ENCODE measurements around the gene PTOV1. TPM values are rescaled to one million over a fixed set of nuclear protein-coding genes. Genes with fewer than 3 reads are reported as not detected.

Gene PTOV1
- total RNA-seq, 1 experiment from 2014 or later: 67.8 TPM

DNA sequence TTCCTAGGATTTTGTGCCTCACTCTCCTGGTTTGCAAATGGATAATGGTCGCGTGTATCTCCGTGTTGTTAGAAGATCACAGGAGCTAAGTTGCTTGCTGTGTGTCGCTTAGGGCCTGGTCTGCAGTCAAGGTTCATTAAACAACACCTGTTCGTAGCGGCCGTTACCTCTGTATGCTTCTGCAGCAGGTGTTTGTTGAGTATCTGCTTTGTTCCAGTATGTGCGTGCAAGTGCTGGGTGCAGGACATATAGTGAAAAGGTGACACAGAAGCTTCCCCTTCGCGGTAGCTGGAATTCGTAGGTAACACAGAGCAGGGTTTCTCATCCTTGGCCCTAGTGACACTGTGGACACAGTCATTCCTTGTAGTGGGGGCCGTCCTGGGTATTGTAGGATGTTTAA lies 27.5 kb upstream of the PTOV1 start:
- H2AFZ ChIP-seq (ENCODE audit: low read length): no peak overlapping the region
- no peak overlapping the region for H3K4me2 ChIP-seq (ENCODE audit: low read depth, low read length, poor library complexity, severe bottlenecking)
- H3K79me2 ChIP-seq (ENCODE audit: low read length): peaks cover 48% of the 10 kb centered on the region
- H3K9me2 ChIP-seq (replicated peaks; ENCODE audit: insufficient read depth, low read length): no peaks in the 10 kb centered on the region
- H3K9ac ChIP-seq (ENCODE audit: low read length): no peak overlapping the region
- peaks cover 15% of the 10 kb centered on the region for H3K4me1 ChIP-seq (ENCODE audit: low read length)
- no peak overlapping the region for H3K27ac ChIP-seq (ENCODE audit: low read length)
- H3K4me3 ChIP-seq (ENCODE audit: low read length): no peak overlapping the region
- H3K27me3 ChIP-seq (ENCODE audit: low read length): no peaks in the 10 kb centered on the region
- DNase-seq: no peak
- no peaks in the 10 kb centered on the region for H4K20me1 ChIP-seq (ENCODE audit: insufficient read depth, low read depth, low read length)
- no peaks in the 10 kb centered on the region for H3K9me3 ChIP-seq (ENCODE audit: low read length)
- peaks cover 23% of the 10 kb centered on the region; the same call in 1 of the 2 replicates for H3K36me3 ChIP-seq (ENCODE audit: insufficient read depth, low read length)

DNA sequence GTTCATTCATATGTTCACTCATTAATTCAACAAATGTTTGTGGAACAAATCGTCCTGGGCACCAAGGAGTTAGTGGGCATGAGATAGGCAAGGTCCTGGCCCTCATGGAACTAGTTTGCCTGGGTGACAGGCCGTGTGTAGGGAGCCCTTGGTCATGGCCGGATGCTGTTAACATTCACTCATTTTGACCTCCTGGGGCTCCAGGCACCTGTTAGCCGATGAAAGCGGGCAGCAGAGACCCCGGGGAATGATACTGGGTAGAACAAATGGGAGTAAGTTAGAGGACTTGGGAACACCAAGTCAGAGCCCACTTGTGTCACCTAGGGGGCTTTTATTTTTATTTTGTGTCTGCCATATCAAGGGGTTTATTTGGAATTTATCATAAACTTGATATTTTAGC lies 26.3 kb upstream of the PTOV1 start:
- Histone ChIP-seq H3K36me3 (ENCODE audit: insufficient read depth, low read length) (peaks cover 23% of the 10 kb centered on the region; the same call in 1 of the 2 replicates), H3K27me3 (ENCODE audit: low read length) (no peaks in the 10 kb centered on the region), H3K9ac (ENCODE audit: low read length) (no peak overlapping the region), H3K4me1 (ENCODE audit: low read length) (peaks cover 15% of the 10 kb centered on the region), H3K4me2 (ENCODE audit: low read depth, low read length, poor library complexity, severe bottlenecking) (no peak overlapping the region), H3K4me3 (ENCODE audit: low read length) (no peak overlapping the region), H3K27ac (ENCODE audit: low read length) (no peak overlapping the region), H4K20me1 (ENCODE audit: insufficient read depth, low read depth, low read length) (no peaks in the 10 kb centered on the region), H3K9me3 (ENCODE audit: low read length) (no peaks in the 10 kb centered on the region), H3K79me2 (ENCODE audit: low read length) (peaks cover 36% of the 10 kb centered on the region), H2AFZ (ENCODE audit: low read length) (no peak overlapping the region), H3K9me2 (replicated peaks; ENCODE audit: insufficient read depth, low read length) (no peaks in the 10 kb centered on the region)
- DNase-seq: no peak

GRCh38 chr19:49827034-49827433 lies 23.9 kb upstream of the PTOV1 start:
- Histone ChIP-seq H3K27ac (ENCODE audit: low read length) (no peak overlapping the region), H3K4me3 (ENCODE audit: low read length) (no peak overlapping the region), H3K4me2 (ENCODE audit: low read depth, low read length, poor library complexity, severe bottlenecking) (no peak overlapping the region), H3K9me2 (replicated peaks; ENCODE audit: insufficient read depth, low read length) (no peaks in the 10 kb centered on the region), H2AFZ (ENCODE audit: low read length) (no peak overlapping the region), H3K4me1 (ENCODE audit: low read length) (peaks cover 14% of the 10 kb centered on the region), H3K27me3 (ENCODE audit: low read length) (no peaks in the 10 kb centered on the region), H4K20me1 (ENCODE audit: insufficient read depth, low read depth, low read length) (no peaks in the 10 kb centered on the region), H3K9ac (ENCODE audit: low read length) (no peak overlapping the region), H3K79me2 (ENCODE audit: low read length) (peaks cover 19% of the 10 kb centered on the region), H3K36me3 (ENCODE audit: insufficient read depth, low read length) (peaks cover 22% of the 10 kb centered on the region; the same call in 1 of the 2 replicates), H3K9me3 (ENCODE audit: low read length) (no peaks in the 10 kb centered on the region)
- DNase-seq: no peak

GRCh38 chr19:49829200-49829599 lies 21.8 kb upstream of the PTOV1 start:
- H4K20me1 ChIP-seq (ENCODE audit: insufficient read depth, low read depth, low read length): no peaks in the 10 kb centered on the region
- no peaks in the 10 kb centered on the region for H3K27me3 ChIP-seq (ENCODE audit: low read length)
- no peak overlapping the region for H2AFZ ChIP-seq (ENCODE audit: low read length)
- no peak overlapping the region for H3K9ac ChIP-seq (ENCODE audit: low read length)
- H3K4me1 ChIP-seq (ENCODE audit: low read length): peaks cover 9% of the 10 kb centered on the region
- no peaks in the 10 kb centered on the region for H3K9me3 ChIP-seq (ENCODE audit: low read length)
- H3K4me3 ChIP-seq (ENCODE audit: low read length): no peak overlapping the region
- H3K36me3 ChIP-seq (ENCODE audit: insufficient read depth, low read length): peaks cover 18% of the 10 kb centered on the region; the same call in 1 of the 2 replicates
- no peak overlapping the region for H3K27ac ChIP-seq (ENCODE audit: low read length)
- H3K79me2 ChIP-seq (ENCODE audit: low read length): peaks cover 5% of the 10 kb centered on the region
- no peaks in the 10 kb centered on the region for H3K9me2 ChIP-seq (replicated peaks; ENCODE audit: insufficient read depth, low read length)
- no peak for DNase-seq
- no peak overlapping the region for H3K4me2 ChIP-seq (ENCODE audit: low read depth, low read length, poor library complexity, severe bottlenecking)

DNA sequence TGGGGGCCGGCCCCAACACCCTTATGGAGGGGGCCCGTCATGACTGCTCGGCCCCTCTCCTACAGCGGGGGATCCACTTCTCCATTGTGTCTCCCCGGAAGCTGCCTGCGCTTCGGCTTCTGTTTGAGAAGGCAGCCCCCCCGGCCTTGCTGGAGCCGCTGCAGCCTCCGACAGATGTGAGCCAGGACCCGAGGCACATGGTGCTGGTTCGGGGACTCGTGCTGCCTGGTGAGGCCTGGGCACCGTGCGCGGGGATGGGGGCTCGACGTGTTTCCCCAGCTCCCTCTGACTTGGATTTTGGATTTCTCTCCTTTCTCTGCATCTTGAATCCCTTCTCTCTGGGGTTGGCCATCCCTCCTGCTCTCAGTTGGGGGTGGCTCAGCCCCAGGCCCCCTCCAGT lies 21.2 kb upstream of the PTOV1 start:
- H3K9me3 ChIP-seq (ENCODE audit: low read length): no peaks in the 10 kb centered on the region
- H4K20me1 ChIP-seq (ENCODE audit: insufficient read depth, low read depth, low read length): no peaks in the 10 kb centered on the region
- H3K36me3 ChIP-seq (ENCODE audit: insufficient read depth, low read length): peaks cover 16% of the 10 kb centered on the region; the same call in 1 of the 2 replicates

GRCh38 chr19:49830766-49831165 lies 20.2 kb upstream of the PTOV1 start:
- H4K20me1 ChIP-seq (ENCODE audit: insufficient read depth, low read depth, low read length): no peaks in the 10 kb centered on the region
- no peak overlapping the region for H3K9ac ChIP-seq (ENCODE audit: low read length)
- no peak overlapping the region for H2AFZ ChIP-seq (ENCODE audit: low read length)
- H3K27ac ChIP-seq (ENCODE audit: low read length): no peak overlapping the region
- H3K79me2 ChIP-seq (ENCODE audit: low read length): no peaks in the 10 kb centered on the region; the same call in 1 of the 2 replicates
- peaks cover 9% of the 10 kb centered on the region for H3K4me1 ChIP-seq (ENCODE audit: low read length)
- H3K9me3 ChIP-seq (ENCODE audit: low read length): no peaks in the 10 kb centered on the region
- H3K36me3 ChIP-seq (ENCODE audit: insufficient read depth, low read length): peaks cover 9% of the 10 kb centered on the region; the same call in 1 of the 2 replicates
- H3K27me3 ChIP-seq (ENCODE audit: low read length): no peaks in the 10 kb centered on the region
- H3K4me3 ChIP-seq (ENCODE audit: low read length): no peak overlapping the region
- no peak overlapping the region for H3K4me2 ChIP-seq (ENCODE audit: low read depth, low read length, poor library complexity, severe bottlenecking)
- no peak for DNase-seq
- no peaks in the 10 kb centered on the region for H3K9me2 ChIP-seq (replicated peaks; ENCODE audit: insufficient read depth, low read length)

More for the DNA sequence above, 21.2 kb upstream of the PTOV1 start:
- H2AFZ ChIP-seq (ENCODE audit: low read length): no peak overlapping the region
- no peak overlapping the region for H3K9ac ChIP-seq (ENCODE audit: low read length)
- DNase-seq: no peak
- H3K4me3 ChIP-seq (ENCODE audit: low read length): no peak overlapping the region
- no peaks in the 10 kb centered on the region for H3K27me3 ChIP-seq (ENCODE audit: low read length)
- peaks cover 5% of the 10 kb centered on the region; the same call in 1 of the 2 replicates for H3K79me2 ChIP-seq (ENCODE audit: low read length)
- no peaks in the 10 kb centered on the region for H3K9me2 ChIP-seq (replicated peaks; ENCODE audit: insufficient read depth, low read length)
- no peak overlapping the region for H3K4me2 ChIP-seq (ENCODE audit: low read depth, low read length, poor library complexity, severe bottlenecking)
- H3K4me1 ChIP-seq (ENCODE audit: low read length): peaks cover 9% of the 10 kb centered on the region
- H3K27ac ChIP-seq (ENCODE audit: low read length): no peak overlapping the region

DNA sequence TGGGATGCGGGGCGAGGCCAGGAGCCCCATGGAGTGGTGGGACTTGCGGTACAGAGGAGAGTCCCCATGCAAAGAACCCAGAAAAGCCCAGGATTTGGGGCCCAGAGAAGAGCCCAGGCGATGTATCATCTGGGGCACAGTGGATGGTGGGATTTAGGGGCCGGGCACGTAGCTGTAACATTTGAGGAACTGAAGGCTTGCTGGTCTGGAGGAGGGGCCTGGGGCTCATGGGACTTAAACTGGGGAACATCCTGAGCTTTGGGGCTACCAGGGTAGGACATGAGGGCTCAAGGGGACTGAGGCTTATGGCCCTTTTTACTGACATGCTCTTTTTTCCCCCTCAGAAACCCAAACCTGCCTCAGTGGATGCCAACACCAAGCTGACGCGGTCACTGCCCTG lies 19.4 kb upstream of the PTOV1 start:
- no peak overlapping the region for H3K27ac ChIP-seq (ENCODE audit: low read length)
- H3K27me3 ChIP-seq (ENCODE audit: low read length): no peaks in the 10 kb centered on the region
- DNase-seq: no peak
- no peaks in the 10 kb centered on the region for H3K9me2 ChIP-seq (replicated peaks; ENCODE audit: insufficient read depth, low read length)
- H2AFZ ChIP-seq (ENCODE audit: low read length): no peak overlapping the region
- peaks cover 9% of the 10 kb centered on the region; the same call in 1 of the 2 replicates for H3K36me3 ChIP-seq (ENCODE audit: insufficient read depth, low read length)
- no peaks in the 10 kb centered on the region for H4K20me1 ChIP-seq (ENCODE audit: insufficient read depth, low read depth, low read length)
- H3K9ac ChIP-seq (ENCODE audit: low read length): no peak overlapping the region
- no peaks in the 10 kb centered on the region for H3K9me3 ChIP-seq (ENCODE audit: low read length)
- H3K4me1 ChIP-seq (ENCODE audit: low read length): peaks cover 9% of the 10 kb centered on the region
- H3K4me2 ChIP-seq (ENCODE audit: low read depth, low read length, poor library complexity, severe bottlenecking): no peak overlapping the region
- H3K79me2 ChIP-seq (ENCODE audit: low read length): no peaks in the 10 kb centered on the region
- no peak overlapping the region for H3K4me3 ChIP-seq (ENCODE audit: low read length)

DNA sequence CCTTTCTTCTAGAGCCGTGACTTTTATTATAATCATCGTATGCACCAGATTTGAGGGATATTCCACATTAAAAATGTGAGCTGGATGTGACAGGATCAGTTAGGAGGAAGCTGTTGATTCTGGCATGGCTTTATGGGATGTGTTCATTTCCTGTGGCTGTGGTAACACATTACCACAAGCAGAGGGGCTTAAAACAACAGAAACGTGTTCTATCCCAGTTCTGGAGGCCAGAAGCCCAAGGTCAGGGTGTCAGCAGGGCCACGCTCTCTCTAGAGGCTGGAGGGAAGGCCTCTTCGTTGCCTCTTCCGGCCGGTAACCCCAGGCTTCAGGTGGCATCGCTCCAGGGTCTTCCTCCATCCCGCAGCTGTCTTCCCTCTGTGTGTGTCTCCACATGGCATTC lies 18.4 kb upstream of the PTOV1 start:
- Histone ChIP-seq H3K27ac (ENCODE audit: low read length) (no peak overlapping the region), H3K36me3 (ENCODE audit: insufficient read depth, low read length) (peaks cover 15% of the 10 kb centered on the region; the same call in 1 of the 2 replicates), H3K79me2 (ENCODE audit: low read length) (no peaks in the 10 kb centered on the region), H4K20me1 (ENCODE audit: insufficient read depth, low read depth, low read length) (no peaks in the 10 kb centered on the region), H3K4me3 (ENCODE audit: low read length) (no peak overlapping the region), H3K4me1 (ENCODE audit: low read length) (peaks cover 9% of the 10 kb centered on the region), H2AFZ (ENCODE audit: low read length) (no peak overlapping the region), H3K27me3 (ENCODE audit: low read length) (no peaks in the 10 kb centered on the region), H3K9ac (ENCODE audit: low read length) (no peak overlapping the region), H3K9me2 (replicated peaks; ENCODE audit: insufficient read depth, low read length) (no peaks in the 10 kb centered on the region), H3K4me2 (ENCODE audit: low read depth, low read length, poor library complexity, severe bottlenecking) (no peak overlapping the region), H3K9me3 (ENCODE audit: low read length) (no peaks in the 10 kb centered on the region)
- DNase-seq: no peak

Measured in Karpas-422 (cell line).